Epithelial cell of prostate (primary cell): ENCODE data around the gene MAMSTR.

Source experiments
- DNase-seq: peaks from one replicate; pipeline ENCODE4 v3.0.0-alpha.2; 2011; ENCODE audit warnings: low read depth, low spot score
- H3K27ac ChIP-seq: fragments of 450-650 bp; 2 replicates; pipeline ENCODE4 v1.5.1; 2017; ENCODE audit warnings: mild to moderate bottlenecking

Gene MAMSTR

GRCh38 chr19:48746738-48747575 is 27.4 kb upstream of the MAMSTR start, which contains the start of gene IZUMO1:
Gene IZUMO1 (minus strand): TSS chr19:48746909. CDS start chr19:48745859, 1,050 bp downstream.
- no peak within 1 kb of the TSS for H3K27ac ChIP-seq
- no peak for DNase-seq

- H3K27ac ChIP-seq: no peak overlapping the region
- DNase-seq: no peak
Observed at GRCh38 chr19:48746110-48746509, 26.6 kb upstream of the MAMSTR start.

- DNase-seq: no peak
- H3K27ac ChIP-seq: no peak overlapping the region
Observed at GRCh38 chr19:48745208-48745995, 25.9 kb upstream of the MAMSTR start.

GRCh38 chr19:48742096-48742495 is 22.6 kb upstream of the MAMSTR start:
- no peak overlapping the region for H3K27ac ChIP-seq
- no peak for DNase-seq

- no peak for DNase-seq
Observed at GRCh38 chr19:48741129-48741999, 21.8 kb upstream of the MAMSTR start.

GRCh38 chr19:48740164-48740972 is 20.8 kb upstream of the MAMSTR start, which contains the start of gene RASIP1:
Gene RASIP1 (minus strand): TSS chr19:48740610. CDS start chr19:48740282, 328 bp downstream.
- H3K27ac ChIP-seq: no peak within 1 kb of the TSS
- DNase-seq: no peak

More at GRCh38 chr19:48741129-48741999, 21.8 kb upstream of the MAMSTR start:
- H3K27ac ChIP-seq: no peak overlapping the region

GRCh38 chr19:48739404-48740163 is 20.1 kb upstream of the MAMSTR start:
- DNase-seq: no peak
- H3K27ac ChIP-seq: no peak overlapping the region

GRCh38 chr19:48738557-48739403 is 19.3 kb upstream of the MAMSTR start:
- peak; percentile 62 for DNase-seq
- no peak overlapping the region for H3K27ac ChIP-seq

GRCh38 chr19:48737360-48737998 is 18.0 kb upstream of the MAMSTR start:
- no peak overlapping the region for H3K27ac ChIP-seq
- no peak for DNase-seq

GRCh38 chr19:48735031-48735615 is 15.6 kb upstream of the MAMSTR start:
- no peak overlapping the region for H3K27ac ChIP-seq
- DNase-seq: no peak

- H3K27ac ChIP-seq: no peak overlapping the region
- DNase-seq: no peak
Observed at GRCh38 chr19:48734625-48735024, 15.1 kb upstream of the MAMSTR start.

- H3K27ac ChIP-seq: no peak overlapping the region
- DNase-seq: no peak
Observed at GRCh38 chr19:48731452-48731851, 11.9 kb upstream of the MAMSTR start.

- H3K27ac ChIP-seq: no peak overlapping the region
- DNase-seq: no peak
Observed at GRCh38 chr19:48728911-48729664, 9.6 kb upstream of the MAMSTR start.

GRCh38 chr19:48726556-48726955 is 7.0 kb upstream of the MAMSTR start:
- no peak for DNase-seq
- H3K27ac ChIP-seq: no peak overlapping the region

GRCh38 chr19:48724796-48725753 is 5.5 kb upstream of the MAMSTR start:
- peak; percentile 18 for DNase-seq
- peak overlapping the region; percentile 67 for H3K27ac ChIP-seq
